ENCODE measurements around the gene SMPD4.
"Not testable (repeated sequence)": the region's sequence is repeated elsewhere in the genome, so short reads cannot be mapped to it uniquely, and the experiment has no call there.

The SMPD4 gene

DNA sequence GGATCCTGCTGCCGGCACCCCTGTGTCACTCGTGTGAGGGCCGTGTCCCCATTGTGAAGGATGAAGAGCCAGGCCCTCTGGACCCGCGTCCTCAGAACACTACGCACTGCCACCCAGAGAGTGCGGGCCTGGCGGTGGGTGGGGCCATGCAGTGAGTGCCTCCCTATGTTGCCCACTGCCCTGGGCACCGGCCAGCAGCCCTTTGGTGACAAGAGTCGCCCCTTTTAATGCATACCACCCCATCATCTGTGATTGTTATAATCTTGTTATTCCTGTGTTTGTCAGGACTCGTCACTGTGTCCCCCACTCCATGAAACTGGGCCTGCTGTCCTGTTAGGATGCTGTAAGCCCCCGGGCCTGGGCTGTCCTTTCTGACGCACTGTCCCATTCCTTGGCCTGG lies 43.1 kb downstream of the SMPD4 start:
- not testable (repeated sequence) for DNase-seq

DNA sequence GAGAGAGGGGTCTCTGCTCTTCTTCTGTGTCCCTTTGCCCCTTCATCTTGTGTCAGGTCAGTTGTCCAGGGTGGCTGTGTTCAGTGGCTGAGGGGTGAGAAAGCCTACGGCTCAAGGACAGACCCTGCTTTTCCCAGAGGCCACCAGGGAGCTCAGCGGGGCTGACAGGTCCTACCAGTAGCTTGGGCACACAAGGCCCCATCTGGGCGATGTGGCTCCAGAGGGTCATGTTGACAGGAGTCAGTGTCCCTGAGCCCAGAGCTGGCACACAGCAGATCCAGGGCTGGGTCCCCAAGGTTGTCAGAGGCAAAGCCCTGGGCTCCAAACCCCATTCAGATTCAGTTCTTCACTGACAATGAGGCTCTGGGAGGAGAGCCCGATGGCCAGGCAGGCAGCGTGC lies 44.3 kb downstream of the SMPD4 start:
- DNase-seq, result not testable (repeated sequence)

DNA sequence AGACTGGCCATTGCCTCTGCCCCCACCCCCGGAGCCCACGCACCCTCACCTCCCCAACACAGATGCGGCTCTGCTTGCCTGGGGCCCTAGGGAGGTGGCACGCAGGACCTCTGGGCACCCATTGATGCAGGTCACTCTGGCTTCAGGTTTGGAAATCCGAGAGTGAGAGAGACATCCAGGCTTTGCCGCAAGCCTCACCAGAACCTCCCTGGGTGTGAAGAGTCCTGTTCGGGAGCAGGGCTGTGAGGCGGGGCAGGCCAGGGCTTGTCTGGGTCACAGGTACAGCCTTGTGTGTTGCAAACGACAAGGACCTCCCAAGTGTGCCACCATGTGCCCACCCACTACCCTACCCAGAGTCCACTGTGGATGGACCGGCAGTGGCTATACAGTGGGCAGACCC lies 44.9 kb downstream of the SMPD4 start:
- not testable (repeated sequence) for DNase-seq

DNA sequence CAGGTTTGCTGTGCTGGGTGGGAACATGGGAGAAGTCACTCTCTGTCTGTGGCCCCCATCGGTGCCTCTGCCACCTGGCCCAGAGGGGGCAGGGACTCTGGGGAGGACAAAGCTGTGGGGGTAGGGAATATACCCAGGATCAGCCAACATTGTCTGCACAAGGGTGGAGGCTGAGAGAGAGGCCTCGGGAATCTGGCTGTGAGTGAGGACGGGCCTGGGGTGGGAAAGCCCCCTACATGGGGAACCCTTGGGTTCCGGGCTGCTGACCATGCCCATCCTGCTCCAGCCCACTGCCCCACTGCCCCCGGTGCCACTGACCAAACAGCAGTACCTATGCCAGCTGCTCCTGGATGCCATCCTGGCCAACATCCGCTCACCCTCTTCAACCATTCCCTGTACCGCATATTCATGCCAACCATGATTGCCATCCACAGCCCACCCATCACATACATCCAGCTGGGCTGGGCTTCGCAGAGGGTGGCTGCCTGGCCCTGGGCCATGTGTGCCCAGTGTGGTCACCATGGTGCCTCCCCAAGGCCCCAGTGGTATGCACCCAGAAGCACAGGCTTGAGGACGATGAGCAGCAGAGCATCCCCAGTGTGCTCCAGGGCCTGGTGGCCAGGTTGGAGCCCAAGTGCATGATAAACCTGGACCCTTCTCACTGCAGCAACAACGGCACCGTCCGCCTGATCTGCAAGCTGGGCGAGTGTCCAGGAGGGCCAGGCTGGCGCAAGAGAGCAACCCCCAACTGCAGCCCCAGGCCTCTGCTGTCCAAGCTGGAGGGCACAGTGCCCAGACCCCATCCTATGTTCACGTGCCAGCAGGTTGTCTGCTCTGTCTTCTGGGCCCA lies 45.5 kb downstream of the SMPD4 start:
- no peak for DNase-seq

DNA sequence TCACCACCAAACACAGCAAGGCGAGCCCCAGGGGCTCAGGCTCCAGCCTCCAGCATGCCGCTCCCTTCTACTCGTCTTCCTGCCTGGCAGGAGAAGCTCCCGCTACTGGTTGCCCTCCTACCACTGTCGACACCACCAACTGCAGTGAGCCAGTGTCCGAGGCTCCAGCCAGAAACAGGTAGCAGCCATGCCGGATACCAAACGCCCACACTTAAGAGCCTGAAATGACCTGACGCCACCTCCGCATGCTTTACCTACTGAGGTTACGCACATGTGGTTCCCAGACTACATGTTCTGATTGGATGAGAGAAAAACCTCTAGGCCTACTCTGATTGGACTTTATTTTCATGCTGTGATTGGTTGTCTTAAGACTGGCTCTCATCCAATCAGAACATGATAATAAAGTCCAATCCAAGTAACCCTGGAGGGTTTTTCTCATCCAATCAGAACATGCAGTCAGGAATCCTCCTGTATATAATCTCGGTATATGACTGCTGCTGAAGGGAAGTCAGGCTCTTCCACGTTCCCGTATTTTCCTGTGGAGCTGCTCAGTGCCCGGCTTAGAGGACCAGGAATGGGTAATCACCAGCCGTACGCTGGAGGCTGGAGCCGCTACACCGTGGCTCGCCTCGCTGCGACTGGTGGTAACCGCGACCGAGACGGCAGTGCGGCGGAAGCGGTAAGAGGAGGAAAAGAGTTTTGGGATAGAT lies 52.1 kb downstream of the SMPD4 start, which contains the start of gene POTEF:
POTEF (minus strand) TSS at position 103 of the 710 bp plus-strand sequence. CDS start 8,707 bp downstream, outside the sequence.
- DNase-seq, result not testable (repeated sequence)

DNA sequence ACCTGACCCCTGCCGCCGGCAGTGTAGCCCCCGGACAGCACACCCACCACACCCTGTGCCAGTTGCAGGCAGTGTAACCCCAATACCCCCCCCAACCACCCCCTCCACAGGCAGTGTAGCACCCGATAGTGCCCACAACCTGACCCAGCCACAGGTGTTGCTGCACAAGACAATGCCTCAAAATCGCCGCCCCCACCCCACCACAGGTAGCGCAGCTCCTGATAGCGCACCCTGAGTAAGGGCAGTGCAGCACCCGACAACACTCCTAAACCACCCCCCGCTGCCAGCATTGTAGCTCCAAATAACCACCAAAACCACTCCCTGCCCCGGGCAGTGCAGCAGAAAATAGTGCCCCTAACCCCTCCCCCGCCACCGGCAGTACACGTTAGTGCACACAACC lies 52.9 kb downstream of the SMPD4 start:
- not testable (repeated sequence) for DNase-seq

DNA sequence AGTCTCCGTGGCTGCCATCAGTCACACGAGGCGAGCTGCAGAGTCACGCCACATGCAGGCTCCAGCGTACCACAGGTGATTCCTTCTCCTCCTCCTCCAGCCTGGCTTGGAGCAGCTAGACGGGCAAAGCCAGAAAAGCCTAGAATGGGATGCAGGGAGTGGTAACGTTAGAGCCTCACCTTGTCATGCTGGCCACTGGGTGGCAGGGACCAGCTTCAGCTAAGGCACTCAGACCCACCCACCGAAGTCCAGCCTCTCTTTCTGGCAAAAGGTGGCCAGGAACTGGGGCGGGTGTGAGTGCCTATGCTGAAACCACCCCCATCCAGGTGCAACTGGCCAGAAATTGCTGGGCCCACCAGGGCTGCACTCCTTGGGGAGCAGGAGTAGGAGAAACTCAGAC lies 53.7 kb downstream of the SMPD4 start:
- not testable (repeated sequence) for DNase-seq

DNA sequence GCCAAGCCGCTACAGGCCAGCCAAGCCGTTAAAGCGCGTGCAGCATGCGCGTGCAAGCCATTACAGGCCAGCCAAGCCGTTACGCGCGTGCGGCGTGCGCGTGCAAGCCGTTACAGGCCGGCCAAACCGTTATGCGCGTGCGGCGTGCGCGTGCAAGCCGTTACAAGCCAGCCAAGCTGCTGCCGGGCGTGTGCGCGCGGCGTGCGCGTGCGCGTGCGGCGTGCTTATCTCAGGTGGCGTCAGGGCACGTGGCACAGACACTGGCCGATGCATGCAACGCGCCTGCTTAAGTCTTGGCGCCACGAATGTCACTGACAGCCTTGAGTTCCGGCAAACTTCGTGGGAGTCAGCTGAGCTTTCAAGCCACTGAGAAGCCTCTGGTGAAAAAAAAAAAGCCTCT lies 60.5 kb downstream of the SMPD4 start:
- not testable (repeated sequence) for DNase-seq

DNA sequence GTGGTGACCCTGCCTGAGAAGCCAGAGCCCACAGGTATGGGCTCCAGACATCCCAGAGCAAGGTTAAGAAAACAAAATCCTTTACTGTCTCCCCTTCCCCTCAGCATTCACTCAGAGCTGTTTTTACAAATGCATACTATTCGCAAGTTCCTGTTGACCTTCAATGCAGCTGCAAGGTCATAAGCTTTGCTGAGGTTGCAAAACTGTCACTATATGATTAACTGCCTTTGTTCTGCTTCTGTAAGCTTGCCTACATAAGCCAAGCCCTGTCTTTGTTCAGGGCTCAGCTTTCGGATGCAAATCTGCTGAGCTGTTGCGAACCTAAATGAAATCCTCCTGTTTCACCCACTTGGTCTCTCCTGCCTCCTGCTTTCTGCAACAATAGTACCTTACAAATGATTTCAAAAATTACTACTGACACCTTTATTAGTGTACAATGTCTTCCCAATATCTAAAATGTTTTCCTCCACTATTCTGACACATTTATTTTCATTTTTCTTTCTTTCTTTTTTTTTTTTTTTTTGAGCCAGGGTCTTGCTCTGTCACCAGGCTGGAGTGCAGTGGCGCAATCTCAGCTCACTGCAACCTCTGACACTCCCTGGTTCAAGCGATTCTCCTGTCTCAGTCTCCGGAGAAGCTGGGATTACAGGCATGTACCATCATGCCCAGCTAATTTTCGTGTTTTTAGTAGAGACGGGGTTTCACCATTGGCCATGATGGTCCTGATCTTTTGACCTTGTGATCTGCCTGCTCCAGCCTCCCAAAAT lies 78.6 kb downstream of the SMPD4 start:
- not testable (repeated sequence) for DNase-seq
